ENCODE data around the gene TTC34.
A peak's percentile ranks its signal among the peaks of the same experiment; 100 is the strongest.

TTC34 gene

DNA sequence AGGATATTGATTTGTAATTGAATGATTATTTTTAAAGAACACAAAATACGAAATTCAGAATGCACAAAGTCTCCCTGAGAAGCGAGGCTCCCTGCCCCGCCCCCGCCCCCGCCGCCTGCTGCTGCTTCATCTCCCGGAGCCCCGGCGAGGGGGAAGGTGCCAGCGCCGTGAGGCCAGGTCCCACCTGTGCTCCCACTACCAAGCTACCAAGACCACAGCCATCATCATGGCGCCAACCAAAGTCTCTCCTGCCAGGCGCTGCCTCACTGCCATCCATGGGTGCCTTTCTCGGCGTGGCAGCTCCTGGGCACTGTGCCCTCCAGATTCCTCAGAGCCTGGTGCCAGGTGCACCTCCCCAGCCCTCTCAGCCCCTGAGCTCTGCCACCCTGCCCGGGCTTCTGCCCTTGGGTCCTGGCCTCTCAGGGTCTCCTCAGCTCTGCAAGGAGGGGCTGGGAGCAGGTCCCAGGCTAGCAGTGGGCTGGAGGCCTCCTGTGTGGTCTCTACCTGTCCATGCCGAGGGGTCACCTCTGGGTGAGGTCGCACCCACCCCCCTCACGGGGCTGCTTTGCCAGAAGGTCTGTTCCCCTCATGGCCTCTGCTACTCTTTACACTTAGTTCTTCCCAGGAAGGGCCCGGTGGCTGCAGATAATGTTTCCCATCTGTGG lies 29.4 kb upstream of the TTC34 start:
- intact Hi-C loops (cut with DNase I) = no loop called here
- no peak for DNase-seq

DNA sequence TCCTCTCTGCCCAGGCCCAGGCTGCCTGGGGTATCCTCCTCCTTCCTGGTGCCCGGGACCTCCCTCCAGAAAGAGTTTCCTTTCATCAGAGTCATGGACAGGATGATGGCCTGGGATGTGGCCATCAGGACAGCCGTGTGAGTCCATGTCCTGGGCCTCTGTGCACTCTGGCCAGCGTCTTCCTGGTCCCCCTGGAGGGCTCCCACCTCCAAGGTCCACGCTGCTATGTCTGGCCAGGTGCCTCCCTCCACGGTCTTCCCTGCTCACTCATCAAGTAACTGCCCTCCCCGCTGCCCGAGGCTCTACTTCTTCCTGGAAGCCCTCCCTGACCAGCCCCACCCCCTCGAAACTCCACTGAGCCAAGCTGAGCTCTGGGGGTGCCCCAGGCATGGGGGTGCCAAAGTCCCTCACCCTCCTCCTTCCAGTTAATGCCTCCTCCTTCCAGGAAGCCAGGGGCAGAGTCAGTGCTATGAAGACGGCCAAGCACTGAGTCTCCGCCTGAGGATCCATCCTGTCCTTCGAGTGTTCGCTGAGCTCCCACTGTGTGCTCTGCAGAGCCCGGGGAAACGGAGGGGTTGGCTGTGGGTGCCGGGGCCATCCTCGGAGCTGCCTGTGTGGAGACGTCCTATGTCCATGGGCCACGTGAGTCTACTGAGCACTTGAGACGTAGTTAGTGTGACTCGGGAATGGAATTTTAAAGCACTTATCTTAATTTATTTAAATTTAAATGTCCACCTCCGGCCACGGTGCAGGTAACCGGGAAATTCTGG lies 28.5 kb upstream of the TTC34 start:
- DNase-seq = no peak
- intact Hi-C loops (cut with DNase I) = loop anchor here (10.0 kb wide), 1 partner anchor 585 kb away; no protein-coding TSS in a partner anchor

DNA sequence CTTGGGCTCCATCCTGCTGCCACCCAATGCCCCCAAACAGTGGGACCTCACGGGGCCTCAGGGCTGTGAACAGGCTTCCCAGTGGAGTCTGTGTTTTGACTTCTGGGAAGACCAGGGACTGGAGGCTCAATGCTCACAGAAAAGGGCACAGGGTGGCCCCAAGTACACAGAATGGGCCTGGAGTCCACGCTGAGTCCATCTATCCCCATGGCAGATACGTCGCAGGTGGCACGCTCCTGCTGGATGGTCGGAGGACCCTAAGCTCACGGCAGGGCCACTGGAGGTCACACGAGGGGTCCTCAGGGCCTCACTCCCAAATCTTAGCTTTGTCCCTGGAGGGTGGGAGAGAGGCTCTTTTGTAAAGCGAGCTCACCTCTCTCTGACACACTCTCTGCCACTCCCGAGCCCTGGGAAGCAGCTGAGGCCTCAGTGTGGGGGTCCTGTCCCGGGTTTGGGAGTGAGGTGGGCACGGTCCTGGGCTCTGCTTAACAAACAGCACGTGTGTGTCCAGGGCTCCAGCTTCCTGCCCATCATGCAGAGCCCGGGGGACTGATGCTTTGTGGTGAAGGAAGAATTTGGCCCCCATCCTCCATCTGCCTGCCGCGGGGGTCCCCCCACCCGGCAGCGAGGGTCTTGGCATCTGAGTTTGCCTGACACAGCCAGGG lies 27.2 kb upstream of the TTC34 start:
- DNase-seq = no peak
- intact Hi-C loops (cut with DNase I) = loop anchor here (10.0 kb wide), 1 partner anchor 586 kb away; no protein-coding TSS in a partner anchor

DNA sequence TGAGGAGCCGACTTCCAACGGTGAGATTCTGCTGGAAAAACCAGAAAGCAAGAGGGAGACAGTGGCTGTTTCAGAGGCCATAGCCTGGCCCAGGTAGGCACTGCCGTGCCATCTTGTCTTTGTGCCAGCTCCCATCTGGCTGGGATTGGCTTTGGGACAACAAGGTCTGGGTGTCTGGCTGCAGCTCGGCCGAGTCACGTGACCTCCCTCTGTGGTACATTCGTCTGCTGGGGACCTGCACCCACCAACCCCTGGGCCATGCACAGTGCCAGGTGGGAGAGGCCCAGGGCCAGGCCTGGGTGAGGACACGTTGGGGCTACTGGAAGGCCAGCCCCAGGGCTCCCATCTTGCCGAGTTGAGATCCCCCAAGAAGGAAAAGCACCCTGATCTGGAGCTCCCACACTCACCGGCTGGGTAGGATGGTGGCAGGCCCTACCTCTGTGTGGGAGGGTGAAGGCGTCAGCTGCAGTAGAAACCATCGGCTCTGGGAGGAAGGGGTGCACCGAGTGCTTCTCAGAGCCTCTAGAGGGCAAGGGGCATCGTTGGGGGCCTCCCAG lies 25.3 kb upstream of the TTC34 start:
- intact Hi-C loops (cut with DNase I) = loop anchor here (10.0 kb wide), 1 partner anchor 588 kb away; no protein-coding TSS in a partner anchor
- no peak for DNase-seq

DNA sequence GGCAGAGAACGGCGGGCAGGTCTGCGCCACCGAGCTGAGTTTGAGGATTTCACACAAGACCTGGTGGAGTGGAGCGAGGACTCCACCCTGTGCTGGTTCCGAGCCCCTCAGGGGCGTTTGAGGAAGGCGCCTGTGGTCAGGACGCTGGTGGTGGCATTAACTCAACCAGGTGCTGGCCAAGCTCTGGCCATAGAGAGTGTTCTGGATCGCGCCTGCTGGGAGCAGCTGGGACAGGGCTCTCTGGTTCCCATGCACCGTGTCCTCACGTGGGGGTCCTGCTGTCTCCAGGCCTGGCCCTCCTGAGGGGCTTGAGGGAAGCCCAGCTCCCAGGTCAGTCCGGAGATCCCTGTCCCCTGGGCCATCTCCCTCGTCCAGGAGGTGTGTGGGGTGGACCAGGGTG lies 24.8 kb upstream of the TTC34 start:
- intact Hi-C loops (cut with DNase I) = loop anchor here (10.0 kb wide), 1 partner anchor 588 kb away; no protein-coding TSS in a partner anchor
- DNase-seq = no peak

DNA sequence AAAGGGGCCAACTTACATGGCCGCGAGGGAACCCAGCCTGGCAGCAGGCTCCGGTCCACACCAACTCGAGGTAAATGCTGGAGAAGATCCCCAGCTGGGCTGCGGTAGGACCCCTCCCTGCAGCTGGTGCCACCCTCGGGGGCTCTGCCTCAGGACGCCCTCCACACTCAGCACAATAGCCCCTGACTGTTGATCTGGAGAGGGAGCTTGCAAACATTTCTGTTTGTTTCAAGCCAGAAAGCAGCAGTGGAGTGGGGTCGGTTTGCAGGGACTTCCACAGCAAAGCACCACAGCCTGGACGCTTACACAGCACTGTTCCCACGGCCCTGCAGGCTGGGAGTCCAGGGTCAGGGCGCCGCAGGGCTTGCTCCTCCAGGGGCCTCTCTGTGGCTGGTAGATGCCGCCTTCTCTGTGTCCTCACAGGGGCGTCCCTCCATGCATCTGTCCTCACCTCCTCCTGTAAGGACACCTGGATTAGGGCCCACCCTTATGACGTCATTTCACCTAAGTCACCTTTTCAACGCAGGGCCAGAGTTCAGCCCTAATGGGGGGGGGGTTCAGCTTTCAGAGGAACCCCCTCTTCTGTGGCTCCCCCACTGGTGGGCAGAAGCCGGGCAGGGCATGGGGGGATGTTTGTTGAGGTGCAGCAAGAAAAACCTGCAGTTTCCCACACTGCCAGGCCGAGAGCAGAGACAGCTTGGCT lies 24.1 kb upstream of the TTC34 start:
- DNase-seq = no peak
- intact Hi-C loops (cut with DNase I) = loop anchor here (10.0 kb wide), 1 partner anchor 589 kb away; no protein-coding TSS in a partner anchor

DNA sequence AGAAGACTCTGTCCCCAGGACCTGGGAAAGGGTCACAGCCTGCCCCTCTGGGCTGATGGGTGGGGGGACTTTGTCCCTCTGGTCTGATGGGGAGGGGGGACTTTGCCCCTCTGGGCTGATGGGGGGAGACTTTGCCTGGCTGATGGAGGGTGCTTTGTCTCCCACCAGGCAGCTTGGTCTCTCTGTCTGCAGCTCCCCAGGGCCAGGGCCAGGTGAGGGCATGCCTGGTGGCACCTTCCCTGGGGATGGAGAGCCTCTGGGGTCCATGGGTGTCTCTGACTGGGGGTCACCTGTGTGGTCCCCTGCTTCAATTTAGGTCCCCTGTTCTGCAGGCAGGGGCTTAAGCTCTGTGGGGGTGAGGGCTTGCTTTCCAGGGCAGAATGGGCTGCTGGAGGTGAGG lies 23.5 kb upstream of the TTC34 start:
- no peak for DNase-seq
- intact Hi-C loops (cut with DNase I) = loop anchor here (10.0 kb wide), 1 partner anchor 590 kb away; no protein-coding TSS in a partner anchor

DNA sequence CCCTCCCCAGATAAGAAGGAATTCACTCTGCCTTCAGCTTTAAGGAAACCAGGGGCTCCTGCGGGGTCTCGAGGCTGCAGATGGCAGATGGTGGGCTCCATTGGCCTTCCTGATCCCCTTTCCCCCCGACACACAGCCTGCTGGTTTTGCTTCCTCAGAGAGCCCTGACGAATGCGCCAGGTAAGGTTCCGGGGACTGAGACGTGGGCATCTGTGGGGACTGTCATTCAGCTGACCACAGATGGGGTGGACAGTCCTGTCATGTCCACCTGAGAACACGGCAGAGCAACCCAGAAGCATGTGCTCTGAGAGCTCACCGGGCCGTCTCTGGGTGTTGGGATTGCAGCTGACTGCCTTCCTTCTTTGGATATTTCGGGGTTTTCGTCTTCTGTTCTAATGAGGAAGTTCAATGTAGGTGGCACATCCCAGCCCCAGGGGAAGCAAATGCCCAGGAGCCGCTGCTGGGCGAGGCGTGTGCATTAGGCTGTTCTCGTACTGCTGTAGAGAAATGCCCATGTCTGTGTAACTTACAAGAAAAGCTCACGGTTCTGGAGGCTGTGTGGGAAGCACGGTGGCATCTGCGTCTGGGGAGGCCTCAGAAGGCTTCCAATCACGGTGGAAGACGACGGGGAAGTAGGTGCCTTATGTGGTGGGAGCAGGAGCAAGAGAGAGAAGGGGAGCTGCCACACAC lies 22.6 kb upstream of the TTC34 start:
- no peak for DNase-seq
- intact Hi-C loops (cut with DNase I) = loop anchor here (10.0 kb wide), 1 partner anchor 591 kb away; no protein-coding TSS in a partner anchor

DNA sequence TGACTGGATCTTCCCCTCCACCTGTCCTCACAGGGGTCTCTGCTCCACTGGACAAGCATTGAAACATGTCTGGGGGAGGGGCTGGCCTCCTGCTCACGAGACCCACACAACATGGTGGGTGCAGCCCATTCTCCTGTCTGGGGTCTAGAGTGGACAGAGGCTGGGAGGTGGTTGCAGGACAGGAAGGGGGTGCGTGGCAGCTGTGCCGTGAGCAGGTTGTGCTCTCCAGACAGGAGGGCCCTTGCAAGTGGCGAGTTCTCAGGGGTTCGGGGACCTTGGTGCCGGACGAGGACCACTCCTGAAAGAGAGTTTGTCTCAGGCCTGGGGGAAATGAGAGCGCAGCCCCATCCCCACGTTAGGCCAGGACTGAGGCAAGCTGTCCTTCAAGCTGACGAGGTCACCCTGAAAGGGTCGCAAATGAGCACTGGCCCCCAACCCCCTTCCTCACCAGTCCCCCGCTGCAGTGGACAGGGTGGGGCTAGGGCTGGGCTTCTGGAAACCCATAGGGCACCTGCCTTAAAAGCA lies 21.2 kb upstream of the TTC34 start:
- intact Hi-C loops (cut with DNase I) = loop anchor here (10.0 kb wide), 1 partner anchor 592 kb away; no protein-coding TSS in a partner anchor
- DNase-seq = no peak

DNA sequence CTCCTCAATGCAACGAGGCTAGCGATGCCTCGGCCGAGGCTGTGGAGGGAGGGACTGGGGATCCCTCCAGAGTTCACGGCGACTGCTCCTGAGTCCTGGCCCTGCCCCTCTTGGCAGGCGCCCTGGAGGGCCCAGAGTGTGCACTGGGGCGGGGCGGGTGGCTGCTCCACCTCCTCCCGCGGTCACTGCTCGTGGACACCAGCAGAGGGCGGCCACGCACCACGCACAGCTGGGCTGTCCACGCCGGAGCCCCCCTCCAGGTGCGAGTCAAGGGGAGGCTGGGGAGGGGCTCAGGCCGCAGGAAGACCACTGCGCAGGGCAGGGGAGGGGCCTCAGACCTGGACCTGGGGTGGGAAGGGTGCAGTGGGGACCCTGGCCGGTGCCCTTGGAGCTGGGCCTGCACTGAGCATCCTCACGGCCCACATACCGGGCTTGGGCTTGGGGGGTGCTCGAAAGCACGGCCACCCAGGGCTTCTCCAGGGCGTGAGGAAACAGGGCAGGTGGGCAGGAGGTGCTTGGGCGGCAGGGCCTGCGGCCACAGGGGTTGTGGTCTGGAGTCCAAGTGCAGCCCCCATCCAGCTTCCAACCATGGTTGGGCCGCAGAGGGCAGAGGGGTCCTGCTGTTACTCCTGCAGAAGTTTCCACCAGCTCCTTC lies 20.6 kb upstream of the TTC34 start:
- intact Hi-C loops (cut with DNase I) = loop anchor here (10.0 kb wide), 1 partner anchor 593 kb away; no protein-coding TSS in a partner anchor
- DNase-seq = peak in 41 of 42 donors; percentile 8 to 78 (median 55)

DNA sequence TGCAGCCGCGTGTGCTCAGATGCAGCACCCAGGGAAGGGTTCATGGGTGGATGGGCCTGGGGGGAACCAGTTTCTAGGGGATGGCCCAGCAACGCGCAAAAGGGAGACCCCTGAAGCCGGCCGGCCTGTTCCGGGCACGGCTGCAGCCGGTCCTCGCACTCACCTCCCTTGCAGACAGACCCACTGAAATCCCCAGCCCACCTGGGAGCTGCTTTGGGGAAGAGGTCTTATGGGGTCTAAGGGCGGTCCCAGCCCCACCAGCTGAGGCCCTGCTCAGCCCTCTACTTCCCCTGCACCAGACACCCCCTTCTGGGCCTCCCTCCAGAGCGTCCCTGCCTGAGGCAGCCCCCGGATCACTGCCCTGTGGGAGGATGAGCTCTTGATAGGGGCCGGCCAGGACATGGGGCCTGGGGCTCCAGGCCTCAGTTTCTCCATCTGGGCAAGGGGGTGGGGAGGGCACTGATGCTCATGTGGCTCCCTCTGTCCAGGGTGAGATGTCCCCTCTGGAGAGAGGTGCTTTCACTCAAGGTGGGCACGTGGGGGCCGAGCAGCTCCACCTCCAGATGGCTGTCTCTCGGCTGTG lies 20.0 kb upstream of the TTC34 start:
- no peak for DNase-seq
- intact Hi-C loops (cut with DNase I) = loop anchor here (10.0 kb wide), 1 partner anchor 593 kb away; no protein-coding TSS in a partner anchor

DNA sequence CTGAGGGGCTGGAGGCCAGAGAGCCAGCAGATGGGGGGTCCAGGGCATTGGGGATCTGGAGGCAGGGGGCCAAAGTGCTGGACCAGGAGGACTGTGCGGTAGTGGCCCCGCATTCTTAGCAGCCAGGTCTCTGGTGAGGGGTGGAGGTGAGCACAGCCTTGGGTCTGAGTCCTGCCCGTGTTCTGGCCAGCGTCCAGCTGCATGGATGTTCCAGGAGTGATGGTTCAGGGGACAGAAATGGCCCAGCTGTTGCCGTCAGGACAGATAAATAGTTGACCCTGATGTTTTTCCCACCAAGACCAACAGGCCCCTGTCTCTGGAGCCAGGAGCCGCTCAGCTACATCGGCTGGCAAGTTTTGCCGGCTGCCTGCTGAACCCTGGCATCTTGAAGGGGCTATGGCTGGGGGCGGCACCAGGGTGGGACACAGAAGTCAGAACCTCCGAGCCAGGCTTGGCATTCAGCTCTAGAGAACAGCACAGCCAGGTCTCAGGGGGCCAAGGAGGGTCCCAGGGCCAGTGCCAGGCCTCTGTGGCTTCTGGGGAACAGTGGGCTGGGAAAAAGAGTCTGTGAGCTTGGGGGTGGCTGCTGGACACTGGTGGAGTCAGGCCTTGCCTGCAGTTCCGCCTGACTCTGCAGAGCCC lies 19.4 kb upstream of the TTC34 start:
- intact Hi-C loops (cut with DNase I) = loop anchor here (10.0 kb wide), 1 partner anchor 594 kb away; no protein-coding TSS in a partner anchor
- no peak for DNase-seq

DNA sequence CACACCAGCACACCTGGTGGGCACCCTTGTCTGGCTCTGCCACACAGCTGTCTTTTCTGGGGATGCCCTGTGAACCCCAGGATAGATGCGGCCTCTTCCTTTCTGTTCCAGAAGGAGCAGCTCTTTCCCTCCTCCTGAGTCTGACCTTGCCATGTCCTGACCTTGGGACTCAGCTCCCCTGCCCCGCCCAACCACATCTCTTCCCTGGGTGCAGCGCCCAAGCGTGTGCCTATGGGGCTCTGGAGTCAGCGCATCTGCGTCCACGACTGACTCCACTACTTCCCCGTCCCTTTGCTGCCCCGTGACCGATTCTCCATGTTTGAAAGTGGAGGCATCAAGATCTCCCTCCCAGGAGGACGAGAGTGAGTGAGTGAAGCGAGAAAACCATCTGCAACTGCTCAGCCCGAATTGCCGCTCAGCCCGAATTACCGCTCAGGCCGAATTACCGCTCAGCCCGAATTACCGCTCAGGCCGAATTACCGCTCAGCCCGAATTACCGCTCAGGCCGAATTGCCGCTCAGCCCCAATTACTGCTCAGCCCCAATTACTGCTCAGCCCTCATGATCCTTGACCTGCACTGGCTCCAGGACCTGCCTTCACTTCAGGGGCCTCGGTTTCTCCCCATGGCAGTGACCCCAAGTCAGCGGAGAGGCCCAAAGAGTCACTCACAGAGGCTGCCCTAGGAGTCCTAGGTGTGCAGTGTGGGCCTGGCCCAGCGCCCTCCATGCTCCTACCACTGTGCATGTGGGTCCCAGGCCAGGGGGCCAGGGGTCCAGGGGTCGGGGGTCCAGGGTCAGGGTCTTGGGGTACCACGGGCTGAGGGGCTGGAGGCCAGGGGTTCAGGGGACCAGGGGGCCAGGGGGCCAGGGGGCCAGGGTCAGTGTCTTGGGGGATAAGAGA lies 18.6 kb upstream of the TTC34 start:
- no peak for DNase-seq
- intact Hi-C loops (cut with DNase I) = loop anchor here (10.0 kb wide), 1 partner anchor 595 kb away; no protein-coding TSS in a partner anchor

DNA sequence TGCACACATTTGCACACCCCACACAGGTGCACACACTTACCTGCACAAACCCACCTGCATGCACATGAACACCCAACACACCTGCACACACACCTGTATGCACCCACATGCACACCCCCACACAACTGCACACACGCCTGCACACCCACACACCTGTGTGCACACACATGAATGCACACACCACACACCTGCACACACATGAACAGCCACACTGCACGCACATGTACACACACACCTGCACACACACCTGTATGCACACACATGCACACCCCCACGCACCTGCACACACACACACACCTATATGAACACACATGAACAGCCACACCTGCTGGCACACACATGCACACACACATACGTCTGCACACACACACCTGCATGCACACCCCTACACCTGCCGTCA lies 17.9 kb upstream of the TTC34 start:
- DNase-seq = no peak
- intact Hi-C loops (cut with DNase I) = no loop called here
